ENCODE measurements around the gene TNFAIP3.

TNFAIP3 gene

GRCh38 chr6:137903933-137904821 lies 37.1 kb downstream of the TNFAIP3 start:
- peak overlapping the region; percentile 37; the same call in 1 of the 2 replicates for H3K4me3 ChIP-seq (ENCODE audit: low read length)
- TF ChIP-seq ZNF274 (IDR thresholded peaks at IDR 0.05; ENCODE audit: low read depth, low read length), result no peak

- peak overlapping the region; percentile 71 for H3K4me3 ChIP-seq (ENCODE audit: low read length)
- no peak for TF ChIP-seq ZNF274 (IDR thresholded peaks at IDR 0.05; ENCODE audit: low read depth, low read length)
Observed at GRCh38 chr6:137904822-137905617, 38.0 kb downstream of the TNFAIP3 start.

- H3K4me3 ChIP-seq (ENCODE audit: low read length), result no peak overlapping the region
- no peak for TF ChIP-seq ZNF274 (IDR thresholded peaks at IDR 0.05; ENCODE audit: low read depth, low read length)
Observed at GRCh38 chr6:137906020-137906472, 39.0 kb downstream of the TNFAIP3 start.

- TF ChIP-seq ZNF274 (IDR thresholded peaks at IDR 0.05; ENCODE audit: low read depth, low read length), result no peak
- no peak overlapping the region; the same call in 1 of the 2 replicates for H3K4me3 ChIP-seq (ENCODE audit: low read length)
Observed at GRCh38 chr6:137907170-137907569, 40.1 kb downstream of the TNFAIP3 start.

GRCh38 chr6:137909533-137909932 lies 42.5 kb downstream of the TNFAIP3 start:
- TF ChIP-seq ZNF274 (IDR thresholded peaks at IDR 0.05; ENCODE audit: low read depth, low read length), result no peak
- H3K4me3 ChIP-seq (ENCODE audit: low read length), result peak overlapping the region; percentile 25; the same call in 1 of the 2 replicates

GRCh38 chr6:137910424-137910834 lies 43.4 kb downstream of the TNFAIP3 start:
- no peak for TF ChIP-seq ZNF274 (IDR thresholded peaks at IDR 0.05; ENCODE audit: low read depth, low read length)
- no peak overlapping the region; the same call in 1 of the 2 replicates for H3K4me3 ChIP-seq (ENCODE audit: low read length)

- no peak for TF ChIP-seq ZNF274 (IDR thresholded peaks at IDR 0.05; ENCODE audit: low read depth, low read length)
Observed at GRCh38 chr6:137910843-137911456, 43.9 kb downstream of the TNFAIP3 start.

GRCh38 chr6:137911675-137912191 lies 44.7 kb downstream of the TNFAIP3 start:
- no peak for TF ChIP-seq ZNF274 (IDR thresholded peaks at IDR 0.05; ENCODE audit: low read depth, low read length)
- H3K4me3 ChIP-seq (ENCODE audit: low read length), result peak overlapping the region; percentile 67; the same call in 1 of the 2 replicates

More at GRCh38 chr6:137910843-137911456, 43.9 kb downstream of the TNFAIP3 start:
- peak overlapping the region; percentile 67; the same call in 1 of the 2 replicates for H3K4me3 ChIP-seq (ENCODE audit: low read length)

- no peak overlapping the region for H3K4me3 ChIP-seq (ENCODE audit: low read length)
- no peak for TF ChIP-seq ZNF274 (IDR thresholded peaks at IDR 0.05; ENCODE audit: low read depth, low read length)
Observed at GRCh38 chr6:137912813-137913212, 45.8 kb downstream of the TNFAIP3 start.

- TF ChIP-seq ZNF274 (IDR thresholded peaks at IDR 0.05; ENCODE audit: low read depth, low read length), result no peak
- H3K4me3 ChIP-seq (ENCODE audit: low read length), result no peak overlapping the region
Observed at GRCh38 chr6:137913434-137913833, 46.4 kb downstream of the TNFAIP3 start.

- TF ChIP-seq ZNF274 (IDR thresholded peaks at IDR 0.05; ENCODE audit: low read depth, low read length), result no peak
- H3K4me3 ChIP-seq (ENCODE audit: low read length), result no peak overlapping the region
Observed at GRCh38 chr6:137913996-137914529, 47.0 kb downstream of the TNFAIP3 start.

GRCh38 chr6:137914530-137915193 lies 47.6 kb downstream of the TNFAIP3 start:
- no peak for TF ChIP-seq ZNF274 (IDR thresholded peaks at IDR 0.05; ENCODE audit: low read depth, low read length)
- no peak overlapping the region for H3K4me3 ChIP-seq (ENCODE audit: low read length)

GRCh38 chr6:137915790-137916189 lies 48.7 kb downstream of the TNFAIP3 start:
- no peak for TF ChIP-seq ZNF274 (IDR thresholded peaks at IDR 0.05; ENCODE audit: low read depth, low read length)
- no peak overlapping the region for H3K4me3 ChIP-seq (ENCODE audit: low read length)
